ENCODE measurements around the gene COMMD7.

COMMD7 gene

DNA sequence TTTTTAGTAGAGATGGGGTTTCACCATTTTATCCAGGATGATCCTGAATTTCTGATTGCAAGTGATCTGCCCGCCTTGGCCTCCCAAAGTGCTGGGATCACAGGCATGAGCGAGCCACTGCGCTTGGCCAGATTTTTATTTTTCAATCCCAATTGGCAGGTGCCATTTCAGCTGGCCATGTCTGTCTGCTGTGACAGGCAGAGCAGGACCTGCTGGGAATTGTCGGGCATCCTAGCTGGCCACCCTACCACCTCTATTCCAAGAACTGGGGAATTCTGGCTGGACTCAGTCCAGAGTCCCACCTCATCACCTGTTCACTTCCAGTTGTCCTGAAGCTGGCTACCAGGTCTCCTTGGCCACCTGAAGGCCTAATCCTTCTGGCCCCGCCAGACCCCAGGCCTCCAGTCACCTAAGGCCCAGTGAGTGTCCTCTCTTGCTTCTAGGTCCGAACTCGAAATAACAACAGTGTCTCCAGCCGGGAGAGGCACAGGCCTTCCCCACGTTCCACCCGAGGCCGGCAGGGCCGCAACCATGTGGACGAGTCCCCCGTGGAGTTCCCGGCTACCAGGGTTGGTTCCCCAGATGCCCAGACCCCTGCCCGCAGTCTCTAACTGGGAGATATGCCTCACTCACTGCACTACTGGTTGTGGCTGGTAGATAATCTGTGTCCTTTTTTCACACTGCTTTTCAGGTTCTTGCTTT lies 42.9 kb upstream of the COMMD7 start:
- CTCF ChIA-PET = interaction anchor here (1.0 to 4.4 kb wide), 2 partner anchors 23 to 113 kb away, joined by 4 to 16 read pairs; partner anchors contain the start of gene C20orf203
- H3K27ac ChIP-seq (ENCODE audit: insufficient read depth in 1 of 2, low read depth in 1 of 2, low read length in 2 of 2, poor library complexity in 1 of 2, severe bottlenecking in 2 of 2) = peak overlapping the region in 1 of 2 experiments; percentile 19
- H3K4me1 ChIP-seq (ENCODE audit: control extremely low read depth in 1 of 4, control insufficient read depth in 4 of 4, insufficient read depth in 4 of 4, low read length in 3 of 4) = peaks cover 0 to 2% (median 0%) of the 10 kb centered on the region in 4 experiments
- POLR2A ChIA-PET = no interaction called here
- 98% methylated on average over 16 of the region's 16 CpGs for WGBS (ENCODE audit: insufficient coverage)
- H3K4me3 ChIP-seq (ENCODE audit: control insufficient read depth in 1 of 7, extremely low read depth in 1 of 7, insufficient read depth in 4 of 7, low read depth in 2 of 7, low read length in 6 of 7) = no peak overlapping the region
- H3K9me3 ChIP-seq (ENCODE audit: control extremely low read depth in 1 of 5, control insufficient read depth in 4 of 5, insufficient read depth in 2 of 5, low read depth in 1 of 5, low read length in 4 of 5) = no peaks in the 10 kb centered on the region
- no peak for DNase-seq
- no peaks in the 10 kb centered on the region for H3K27me3 ChIP-seq (replicated peaks in 2 of 5; ENCODE audit: control insufficient read depth in 4 of 5, insufficient read depth in 5 of 5, low read length in 4 of 5)
- H3K36me3 ChIP-seq (ENCODE audit: control insufficient read depth in 4 of 4, insufficient read depth in 4 of 4, low read length in 3 of 4) = peaks cover 0 to 95% (median 71%) of the 10 kb centered on the region in 4 experiments

DNA sequence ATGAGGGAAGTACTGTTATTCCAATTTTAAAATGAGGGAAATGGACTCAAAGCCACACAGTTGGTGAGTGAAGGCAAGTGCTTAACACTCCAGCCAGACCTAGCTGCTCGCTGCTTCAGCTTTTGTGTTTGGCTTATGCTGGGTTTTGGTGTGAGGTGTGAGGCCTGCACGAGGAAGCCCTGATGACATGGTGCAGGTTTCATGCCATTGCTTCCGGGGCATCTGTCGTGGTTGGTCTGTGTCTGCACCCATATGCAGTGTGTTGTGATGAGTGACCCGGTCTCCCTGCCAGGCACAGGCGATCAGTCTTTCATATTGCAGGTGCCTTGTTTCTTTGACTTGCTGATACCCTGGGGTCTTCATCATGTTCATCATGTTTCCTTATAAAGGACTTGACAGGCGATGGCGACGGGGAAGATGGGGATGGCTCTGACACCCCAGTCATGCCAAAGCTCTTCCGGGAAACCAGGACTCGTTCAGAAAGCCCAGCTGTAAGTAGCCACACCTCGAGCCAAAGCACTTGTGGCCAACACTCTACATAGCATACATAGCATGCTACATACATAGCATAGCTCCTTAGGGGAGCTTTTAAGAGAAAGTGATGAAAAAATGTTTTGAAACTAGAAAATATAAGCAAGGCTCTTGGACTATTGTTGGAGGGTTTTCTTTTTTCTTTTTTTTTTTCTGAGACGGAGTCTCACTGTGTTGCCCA lies 41.3 kb upstream of the COMMD7 start:
- DNase-seq = no peak
- Histone ChIP-seq H3K36me3 (ENCODE audit: control insufficient read depth in 4 of 4, insufficient read depth in 4 of 4, low read length in 3 of 4) (peaks cover 0 to 96% (median 69%) of the 10 kb centered on the region in 4 experiments), H3K4me3 (ENCODE audit: control insufficient read depth in 1 of 7, extremely low read depth in 1 of 7, insufficient read depth in 4 of 7, low read depth in 2 of 7, low read length in 6 of 7) (no peak overlapping the region), H3K27ac (ENCODE audit: insufficient read depth in 1 of 2, low read depth in 1 of 2, low read length in 2 of 2, poor library complexity in 1 of 2, severe bottlenecking in 2 of 2) (no peak overlapping the region), H3K27me3 (replicated peaks in 2 of 5; ENCODE audit: control insufficient read depth in 4 of 5, insufficient read depth in 5 of 5, low read length in 4 of 5) (no peaks in the 10 kb centered on the region), H3K9me3 (ENCODE audit: control extremely low read depth in 1 of 5, control insufficient read depth in 4 of 5, insufficient read depth in 2 of 5, low read depth in 1 of 5, low read length in 4 of 5) (no peaks in the 10 kb centered on the region), H3K4me1 (ENCODE audit: control extremely low read depth in 1 of 4, control insufficient read depth in 4 of 4, insufficient read depth in 4 of 4, low read length in 3 of 4) (peaks cover 0 to 2% (median 0%) of the 10 kb centered on the region in 4 experiments)
- WGBS (ENCODE audit: insufficient coverage) = 97% methylated on average over 8 of the region's 13 CpGs
- CTCF ChIA-PET = interaction anchor here (0.6 to 4.4 kb wide), 4 partner anchors 11 to 623 kb away, joined by 3 to 16 read pairs (median 4); partner anchors contain the start of gene C20orf203
- POLR2A ChIA-PET = no interaction called here

GRCh38 chr20:32780749-32781655 lies 37.7 kb upstream of the COMMD7 start:
- Histone ChIP-seq H3K4me1 (ENCODE audit: control extremely low read depth in 1 of 4, control insufficient read depth in 4 of 4, insufficient read depth in 4 of 4, low read length in 3 of 4) (peaks cover 3 to 30% (median 27%) of the 10 kb centered on the region in 4 experiments), H3K36me3 (ENCODE audit: control insufficient read depth in 4 of 4, insufficient read depth in 4 of 4, low read length in 3 of 4) (peaks cover 0 to 88% (median 40%) of the 10 kb centered on the region in 4 experiments), H3K9me3 (ENCODE audit: control extremely low read depth in 1 of 5, control insufficient read depth in 4 of 5, insufficient read depth in 2 of 5, low read depth in 1 of 5, low read length in 4 of 5) (no peaks in the 10 kb centered on the region), H3K4me3 (ENCODE audit: control insufficient read depth in 1 of 7, extremely low read depth in 1 of 7, insufficient read depth in 4 of 7, low read depth in 2 of 7, low read length in 6 of 7) (no peak overlapping the region), H3K27me3 (replicated peaks in 2 of 5; ENCODE audit: control insufficient read depth in 4 of 5, insufficient read depth in 5 of 5, low read length in 4 of 5) (no peaks in the 10 kb centered on the region), H3K27ac (ENCODE audit: insufficient read depth in 1 of 2, low read depth in 1 of 2, low read length in 2 of 2, poor library complexity in 1 of 2, severe bottlenecking in 2 of 2) (no peak overlapping the region)
- 97% methylated on average over 14 of the region's 18 CpGs for WGBS (ENCODE audit: insufficient coverage)
- CTCF ChIA-PET = interaction anchor here (0.7 to 1.8 kb wide), 5 partner anchors 9 to 259 kb away, joined by 3 to 7 read pairs (median 4); partner anchors contain the start of gene C20orf203
- POLR2A ChIA-PET = no interaction called here
- no peak for DNase-seq

DNA sequence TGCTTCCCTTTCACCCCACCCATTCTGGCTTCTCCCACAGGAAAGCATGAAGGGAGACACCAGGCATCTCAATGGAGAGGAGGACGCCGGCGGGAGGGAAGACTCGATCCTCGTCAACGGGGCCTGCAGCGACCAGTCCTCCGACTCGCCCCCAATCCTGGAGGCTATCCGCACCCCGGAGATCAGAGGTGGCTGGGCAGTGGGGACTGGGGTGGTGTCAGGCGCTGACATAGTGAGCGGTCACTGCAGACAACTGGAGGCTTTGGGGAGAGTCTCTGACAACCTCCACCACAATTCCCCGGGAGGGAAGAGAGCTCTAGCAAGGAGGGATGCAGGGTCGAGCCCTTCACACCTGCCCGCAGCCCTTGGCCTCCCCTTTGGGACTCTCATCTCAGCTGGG lies 37.0 kb upstream of the COMMD7 start:
- no peak for DNase-seq
- ChIA-PET CTCF (interaction anchor here (0.6 to 5.0 kb wide), 8 partner anchors 10 to 258 kb away, joined by 3 to 50 read pairs (median 4); partner anchors contain the start of gene C20orf203), POLR2A (no interaction called here)

GRCh38 chr20:32779500-32780211 lies 36.4 kb upstream of the COMMD7 start:
- H3K9me3 ChIP-seq (ENCODE audit: control extremely low read depth in 1 of 5, control insufficient read depth in 4 of 5, insufficient read depth in 2 of 5, low read depth in 1 of 5, low read length in 4 of 5) = no peaks in the 10 kb centered on the region
- ChIA-PET CTCF (interaction anchor here (0.6 to 5.6 kb wide), 24 partner anchors 9 to 256 kb away, joined by 3 to 114 read pairs (median 10); partner anchors contain the start of genes C20orf203, COMMD7 and DNMT3B), POLR2A (no interaction called here)
- peaks cover 3 to 44% (median 39%) of the 10 kb centered on the region in 4 experiments for H3K4me1 ChIP-seq (ENCODE audit: control extremely low read depth in 1 of 4, control insufficient read depth in 4 of 4, insufficient read depth in 4 of 4, low read length in 3 of 4)
- H3K27me3 ChIP-seq (replicated peaks in 2 of 5; ENCODE audit: control insufficient read depth in 4 of 5, insufficient read depth in 5 of 5, low read length in 4 of 5) = no peaks in the 10 kb centered on the region
- no peak overlapping the region for H3K27ac ChIP-seq (ENCODE audit: insufficient read depth in 1 of 2, low read depth in 1 of 2, low read length in 2 of 2, poor library complexity in 1 of 2, severe bottlenecking in 2 of 2)
- H3K4me3 ChIP-seq (ENCODE audit: control insufficient read depth in 1 of 7, extremely low read depth in 1 of 7, insufficient read depth in 4 of 7, low read depth in 2 of 7, low read length in 6 of 7) = no peak overlapping the region
- DNase-seq = no peak
- H3K36me3 ChIP-seq (ENCODE audit: control insufficient read depth in 4 of 4, insufficient read depth in 4 of 4, low read length in 3 of 4) = peaks cover 0 to 76% (median 31%) of the 10 kb centered on the region in 4 experiments
- WGBS (ENCODE audit: insufficient coverage) = 98% methylated on average over 8 of the region's 10 CpGs

More for the DNA sequence above, 37.0 kb upstream of the COMMD7 start:
- no peak overlapping the region for H3K27ac ChIP-seq (ENCODE audit: insufficient read depth in 1 of 2, low read depth in 1 of 2, low read length in 2 of 2, poor library complexity in 1 of 2, severe bottlenecking in 2 of 2)
- peaks cover 0 to 82% (median 35%) of the 10 kb centered on the region in 4 experiments for H3K36me3 ChIP-seq (ENCODE audit: control insufficient read depth in 4 of 4, insufficient read depth in 4 of 4, low read length in 3 of 4)
- no peaks in the 10 kb centered on the region for H3K9me3 ChIP-seq (ENCODE audit: control extremely low read depth in 1 of 5, control insufficient read depth in 4 of 5, insufficient read depth in 2 of 5, low read depth in 1 of 5, low read length in 4 of 5)
- H3K27me3 ChIP-seq (replicated peaks in 2 of 5; ENCODE audit: control insufficient read depth in 4 of 5, insufficient read depth in 5 of 5, low read length in 4 of 5) = no peaks in the 10 kb centered on the region
- 100% methylated on average over 14 of the region's 16 CpGs for WGBS (ENCODE audit: insufficient coverage)
- no peak overlapping the region for H3K4me3 ChIP-seq (ENCODE audit: control insufficient read depth in 1 of 7, extremely low read depth in 1 of 7, insufficient read depth in 4 of 7, low read depth in 2 of 7, low read length in 6 of 7)
- peaks cover 3 to 38% (median 34%) of the 10 kb centered on the region in 4 experiments for H3K4me1 ChIP-seq (ENCODE audit: control extremely low read depth in 1 of 4, control insufficient read depth in 4 of 4, insufficient read depth in 4 of 4, low read length in 3 of 4)

Data from common myeloid progenitor, CD34-positive (primary cell).